Astrocyte of the spinal cord (primary cell): ENCODE measurements around the gene ZNF57.
"Not testable (repeated sequence)": the region's sequence is repeated elsewhere in the genome, so short reads cannot be mapped to it uniquely, and the experiment has no call there.

Experiments
- DNase-seq: peaks from one replicate; pipeline ENCODE4 v3.0.0; 2011; ENCODE audit warnings: low read depth, low spot score
- H3K4me3 ChIP-seq: 2 replicates; pipeline ENCODE4 v1.5.1; 2011; ENCODE audit warnings: low read depth, mild to moderate bottlenecking, low read length, moderate library complexity
- CTCF ChIP-seq: IDR thresholded peaks from 2 replicates; pipeline ENCODE4 v1.5.1; 2012; ENCODE audit warnings: low read depth, mild to moderate bottlenecking, low read length, inconsistent platforms
- in situ Hi-C: cut with HindIII; loops from 2 replicates; pipeline ENCODE4 v1.10.0; 2017; ENCODE audit warnings: low sequenced_read_pairs

The ZNF57 gene

GRCh38 chr19:2877398-2878331 is 23.1 kb upstream of the ZNF57 start:
- no peak for TF ChIP-seq CTCF
- H3K4me3 ChIP-seq, result no peak overlapping the region
- in situ Hi-C loops, result no loop called here
- DNase-seq, result no peak

- no peak overlapping the region for H3K4me3 ChIP-seq
- in situ Hi-C loops, result no loop called here
- no peak for TF ChIP-seq CTCF
- DNase-seq, result no peak
These were observed 16.9 kb upstream of the ZNF57 start for GRCh38 chr19:2883686-2884439.

- in situ Hi-C loops, result no loop called here
- no peak for TF ChIP-seq CTCF
- DNase-seq, result no peak
These were observed 15.0 kb upstream of the ZNF57 start for GRCh38 chr19:2885736-2886135.

GRCh38 chr19:2887391-2887914 is 13.3 kb upstream of the ZNF57 start:
- in situ Hi-C loops, result no loop called here
- peak; percentile 69 for DNase-seq
- H3K4me3 ChIP-seq, result no peak overlapping the region
- peak; percentile 66 for TF ChIP-seq CTCF

More at GRCh38 chr19:2885736-2886135, 15.0 kb upstream of the ZNF57 start:
- H3K4me3 ChIP-seq, result no peak overlapping the region

- in situ Hi-C loops, result no loop called here
- H3K4me3 ChIP-seq, result no peak overlapping the region
- DNase-seq, result no peak
- TF ChIP-seq CTCF, result no peak
These were observed 11.9 kb upstream of the ZNF57 start for GRCh38 chr19:2888731-2889224.

GRCh38 chr19:2890531-2890930 is 10.2 kb upstream of the ZNF57 start:
- DNase-seq, H3K4me3 ChIP-seq, in situ Hi-C loops: not testable (repeated sequence)
